Kidney (tissue), 14 donors: ENCODE data around the gene C11orf91. TPM values are rescaled to one million over a fixed set of nuclear protein-coding genes. Genes with fewer than 3 reads are reported as not detected.
"Not testable (repeated sequence)": the region's sequence is repeated elsewhere in the genome, so short reads cannot be mapped to it uniquely, and the experiment has no call there.

ENCODE experiments used
- DNase-seq, 5 donors: peaks; one replicate each; pipeline ENCODE4 v3.0.0-alpha.2; 2013 to 2020
- FAIRE-seq: peaks from 2 replicates; lab custom pipeline; 2012; peaks lifted over from hg19 to GRCh38; lab: Jason Lieb, UNC
- H3K27ac ChIP-seq, 2 donors: one replicate each; pipeline ENCODE4 v1.7.0; 2013; ENCODE audit warnings: low read depth in 2 of 2, low read length in 2 of 2, inconsistent platforms in 1 of 2
- H3K27me3 ChIP-seq: one replicate; pipeline ENCODE4 v1.7.1; 2013; ENCODE audit warnings: low read length, inconsistent platforms; ENCODE audit not compliant: control insufficient read depth, insufficient read depth
- H3K36me3 ChIP-seq, 3 donors: one replicate each; pipeline versions ENCODE4 v1.7.0 to v1.7.1; 2013; ENCODE audit warnings: low read length in 3 of 3, control low read depth in 1 of 3, inconsistent platforms in 1 of 3; ENCODE audit not compliant: insufficient read depth in 3 of 3, control insufficient read depth in 2 of 3
- H3K4me1 ChIP-seq, 3 donors: one replicate each; pipeline versions ENCODE4 v1.7.0 to v1.7.1; 2013; ENCODE audit warnings: low read length in 3 of 3, inconsistent platforms in 1 of 3, low read depth in 1 of 3; ENCODE audit not compliant: control insufficient read depth in 2 of 3, insufficient read depth in 2 of 3
- H3K4me3 ChIP-seq, 3 donors: one replicate each; pipeline versions ENCODE4 v1.7.0 to v1.8.1; 2013; ENCODE audit warnings: low read length in 3 of 3, control low read depth in 1 of 3, inconsistent platforms in 1 of 3
- H3K9ac ChIP-seq, 3 donors: one replicate each; pipeline versions ENCODE4 v1.7.0 to v1.7.1; 2013; ENCODE audit warnings: low read length in 3 of 3, control low read depth in 1 of 3, inconsistent platforms in 1 of 3
- H3K9me3 ChIP-seq, 3 donors: one replicate each; pipeline versions ENCODE4 v1.7.0 to v1.7.1; 2013; ENCODE audit warnings: low read length in 3 of 3, control low read depth in 1 of 3, inconsistent platforms in 1 of 3; ENCODE audit not compliant: control insufficient read depth in 2 of 3, insufficient read depth in 1 of 3
- intact Hi-C: fragments of 100-400 bp; cut with DNase I; formaldehyde crosslinking; loops from one replicate; pipeline ENCODE4 v1.11.1; 2022
- polyA plus RNA-seq: library from polyadenylated mRNA; stranded (reverse); fragments of 350-450 nt; fragmentation: Illumina TruSeq; extraction: RNeasy Lipid Tissue Mini Kit (QIAGEN cat#74804); gene quantifications from one replicate; pipeline ENCODE4 v1.2.3, GENCODE V29; 2014; ENCODE audit warnings: low read depth, low replicate concordance; ENCODE audit not compliant: insufficient read depth
- total RNA-seq: library from RNA; stranded (reverse); fragmentation: NEBNext Ultra II Directional; extraction: Animal tissue kit (Norgen Biotek cat#: 25700); gene quantifications from one replicate; pipeline ENCODE4 v1.2.1, GENCODE V29; 2021
- TF ChIP-seq, protein P1 (sequence below): IDR thresholded peaks from 3 replicates; pipeline ENCODE4 v1.5.1; 2012; ENCODE audit warnings: mild to moderate bottlenecking, moderate library complexity, borderline replicate concordance; ENCODE audit not compliant: insufficient read depth; ENCODE audit errors: extremely low read depth
- donor health status: control.
- donor health status: control.
- donor health status: control.
- donor health status: control.
- donor health status: control.
- donor health status: DM: yes; HTN: yes; CAD: no.
- donor health status: Normal renal cell carcinoma (clear cell type).

The C11orf91 gene
- total and polyA plus RNA-seq, 2 donors from 2014 or later = not detected

DNA sequence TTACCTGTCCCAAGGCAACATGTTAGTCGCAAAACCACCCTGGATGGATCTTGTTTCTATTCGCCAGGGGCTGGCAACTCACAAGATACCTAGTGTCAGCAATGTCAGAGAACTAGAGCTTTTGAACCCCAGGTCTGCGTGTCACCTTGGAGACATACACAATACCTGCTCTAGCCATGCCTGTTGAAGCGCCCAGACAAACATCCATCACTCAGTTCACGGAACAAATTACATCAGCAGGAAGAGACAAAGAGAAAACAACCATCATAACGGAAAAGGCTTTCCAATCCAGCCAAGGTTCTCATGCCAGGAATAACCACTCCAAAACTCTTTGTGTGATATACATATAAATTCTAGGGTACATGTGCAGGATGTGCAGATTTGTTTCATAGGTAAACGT is 33.4 kb upstream of the C11orf91 start:
- H3K4me1 ChIP-seq = peaks cover 2 to 17% (median 8%) of the 10 kb centered on the region in 3 donors
- intact Hi-C loops = no loop called here
- peak overlapping the region in 2 of 3 donors; percentile 68 to 95 for H3K9ac ChIP-seq
- H3K27ac ChIP-seq = peak overlapping the region in 1 of 2 donors; percentile 64
- FAIRE-seq = no peak
- peaks cover 0 to 4% (median 0%) of the 10 kb centered on the region in 3 donors for H3K36me3 ChIP-seq
- H3K4me3 ChIP-seq = peak overlapping the region in 2 of 3 donors; percentile 91 to 95
- TF ChIP-seq, protein P1, sequence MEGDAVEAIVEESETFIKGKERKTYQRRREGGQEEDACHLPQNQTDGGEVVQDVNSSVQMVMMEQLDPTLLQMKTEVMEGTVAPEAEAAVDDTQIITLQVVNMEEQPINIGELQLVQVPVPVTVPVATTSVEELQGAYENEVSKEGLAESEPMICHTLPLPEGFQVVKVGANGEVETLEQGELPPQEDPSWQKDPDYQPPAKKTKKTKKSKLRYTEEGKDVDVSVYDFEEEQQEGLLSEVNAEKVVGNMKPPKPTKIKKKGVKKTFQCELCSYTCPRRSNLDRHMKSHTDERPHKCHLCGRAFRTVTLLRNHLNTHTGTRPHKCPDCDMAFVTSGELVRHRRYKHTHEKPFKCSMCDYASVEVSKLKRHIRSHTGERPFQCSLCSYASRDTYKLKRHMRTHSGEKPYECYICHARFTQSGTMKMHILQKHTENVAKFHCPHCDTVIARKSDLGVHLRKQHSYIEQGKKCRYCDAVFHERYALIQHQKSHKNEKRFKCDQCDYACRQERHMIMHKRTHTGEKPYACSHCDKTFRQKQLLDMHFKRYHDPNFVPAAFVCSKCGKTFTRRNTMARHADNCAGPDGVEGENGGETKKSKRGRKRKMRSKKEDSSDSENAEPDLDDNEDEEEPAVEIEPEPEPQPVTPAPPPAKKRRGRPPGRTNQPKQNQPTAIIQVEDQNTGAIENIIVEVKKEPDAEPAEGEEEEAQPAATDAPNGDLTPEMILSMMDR = no peak
- no peaks in the 10 kb centered on the region for H3K27me3 ChIP-seq
- peak in 2 of 5 donors; percentile 10 to 17 for DNase-seq
- no peaks in the 10 kb centered on the region for H3K9me3 ChIP-seq

DNA sequence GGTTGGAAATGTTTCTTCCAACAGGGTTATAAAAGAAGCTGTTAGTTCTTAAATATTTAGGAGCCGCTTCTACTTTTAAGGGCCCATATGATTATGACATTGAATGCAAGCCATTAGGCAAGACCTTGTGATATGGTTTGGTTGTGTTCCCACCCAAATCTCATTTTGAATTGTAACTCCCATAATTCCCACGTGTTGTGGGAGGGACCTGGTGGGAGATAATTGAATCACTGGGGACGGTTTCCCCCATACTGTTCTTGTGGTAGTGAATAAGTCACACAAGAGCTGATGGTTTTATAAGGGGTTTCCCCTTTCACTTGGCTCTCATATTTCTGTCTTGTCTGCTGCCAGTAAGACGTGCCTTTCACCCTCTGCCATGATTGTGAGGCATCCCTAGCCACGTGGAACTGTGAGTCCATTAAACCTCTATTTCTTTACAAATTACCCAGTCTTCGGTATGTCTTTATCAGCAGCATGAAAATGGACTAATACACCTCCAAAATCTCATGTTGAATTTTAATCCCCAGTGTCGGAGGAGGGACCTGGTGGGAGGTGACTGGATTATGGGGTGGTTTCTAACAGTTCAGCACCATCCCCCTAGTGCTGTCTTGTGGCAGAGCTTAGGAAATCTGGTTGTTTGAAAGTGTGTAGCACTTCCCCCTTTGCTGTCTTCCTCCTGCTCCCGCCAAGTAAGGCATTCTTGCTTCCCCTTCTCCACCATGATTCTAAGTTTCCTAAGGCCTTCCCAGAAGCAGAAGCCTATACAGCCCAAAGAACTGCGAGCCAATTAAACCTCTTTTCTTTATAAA is 31.3 kb upstream of the C11orf91 start:
- no peak for DNase-seq
- Histone ChIP-seq H3K27ac (no peak overlapping the region), H3K4me1 (peaks cover 2 to 13% (median 8%) of the 10 kb centered on the region in 3 donors), H3K9ac (no peak overlapping the region), H3K4me3 (no peak overlapping the region), H3K9me3 (no peaks in the 10 kb centered on the region), H3K27me3 (no peaks in the 10 kb centered on the region), H3K36me3 (peaks cover 0 to 4% (median 0%) of the 10 kb centered on the region in 3 donors)
- TF ChIP-seq, protein P1 = no peak
- FAIRE-seq = no peak
- intact Hi-C loops = no loop called here

DNA sequence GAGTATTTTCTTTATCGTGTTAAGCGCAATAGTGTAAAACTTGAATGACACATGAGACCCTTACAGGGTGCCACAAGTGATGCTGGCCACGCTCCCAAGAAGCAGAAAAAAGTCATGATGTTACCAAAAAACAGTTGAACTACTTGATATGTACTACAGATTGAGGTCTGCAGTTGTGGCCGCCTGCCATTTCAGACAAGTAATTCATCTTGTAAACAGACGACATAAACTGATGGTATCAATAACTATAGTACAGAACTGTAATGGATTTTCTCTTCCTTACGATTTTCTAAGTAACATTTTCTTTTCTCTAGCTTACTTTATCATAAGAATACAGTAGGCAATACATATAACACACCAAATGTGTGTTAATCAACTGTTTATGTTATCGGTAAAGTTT is 30.1 kb upstream of the C11orf91 start:
- TF ChIP-seq, protein P1 = no peak
- intact Hi-C loops = no loop called here
- FAIRE-seq (no peak), DNase-seq (no peak)
- Histone ChIP-seq H3K4me3 (no peak overlapping the region), H3K27me3 (no peaks in the 10 kb centered on the region), H3K9ac (no peak overlapping the region), H3K36me3 (peaks cover 0 to 4% (median 0%) of the 10 kb centered on the region in 3 donors), H3K27ac (no peak overlapping the region), H3K9me3 (no peaks in the 10 kb centered on the region), H3K4me1 (peaks cover 2 to 13% (median 8%) of the 10 kb centered on the region in 3 donors)

DNA sequence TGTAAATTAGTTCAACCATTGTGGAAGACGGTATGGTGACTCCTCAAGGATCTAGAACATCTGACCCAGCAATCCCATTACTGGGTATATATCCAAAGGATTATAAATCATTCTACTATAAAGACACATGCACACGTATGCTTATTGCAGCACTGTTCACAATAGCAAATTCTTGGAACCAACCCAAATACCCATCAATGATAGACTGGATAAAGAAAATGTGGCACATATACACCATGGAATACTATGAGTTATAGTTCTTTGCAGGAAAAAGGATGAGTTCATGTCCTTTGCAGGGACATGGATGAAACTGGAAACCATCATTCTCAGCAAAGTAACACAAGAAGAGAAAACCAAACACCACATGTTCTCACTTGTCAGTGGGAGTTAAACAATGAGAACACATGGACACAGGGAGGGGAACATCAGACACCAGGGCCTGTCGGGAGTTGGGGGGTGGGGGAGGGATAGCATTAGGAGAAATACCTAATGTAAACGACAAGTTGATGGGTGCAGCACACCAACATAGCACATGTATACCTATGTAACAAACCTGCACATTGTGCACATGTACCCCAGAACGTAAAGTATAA is 28.5 kb upstream of the C11orf91 start:
- DNase-seq = peak in 1 of 5 donors; percentile 24
- H3K4me3 ChIP-seq, H3K36me3 ChIP-seq, H3K9me3 ChIP-seq, FAIRE-seq, H3K27me3 ChIP-seq, intact Hi-C loops, H3K27ac ChIP-seq, H3K9ac ChIP-seq: not testable (repeated sequence)
- peaks cover 3 to 23% (median 19%) of the 10 kb centered on the region in 3 donors for H3K4me1 ChIP-seq

DNA sequence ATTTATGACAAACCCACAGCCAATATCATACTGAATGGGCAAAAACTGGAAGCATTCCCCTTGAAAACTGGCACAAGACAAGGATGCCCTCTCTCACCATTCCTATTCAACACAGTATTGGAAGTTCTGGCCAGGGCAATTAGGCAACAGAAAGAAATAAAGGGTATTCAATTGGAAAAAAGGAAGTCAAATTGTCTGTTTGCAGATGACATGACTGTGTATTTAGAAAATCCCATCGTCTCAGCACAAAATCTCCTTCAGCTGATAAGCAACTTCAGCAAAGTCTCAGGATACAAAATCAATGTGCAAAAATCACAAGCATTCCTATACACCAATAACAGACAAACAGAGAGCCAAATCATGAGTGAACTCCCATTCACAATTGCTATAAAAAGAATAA is 26.9 kb upstream of the C11orf91 start:
- H3K9me3 ChIP-seq, H3K9ac ChIP-seq, H3K4me3 ChIP-seq, H3K27ac ChIP-seq, FAIRE-seq, intact Hi-C loops, DNase-seq, H3K36me3 ChIP-seq, H3K27me3 ChIP-seq: not testable (repeated sequence)
- peaks cover 3 to 31% (median 27%) of the 10 kb centered on the region in 3 donors for H3K4me1 ChIP-seq
